ENCODE results near the gene P2RY8.
"Not testable (repeated sequence)": the region's sequence is repeated elsewhere in the genome, so short reads cannot be mapped to it uniquely, and the experiment has no call there.

Gene P2RY8

GRCh38 chrX:1524874-1525582, 12.0 kb downstream of the P2RY8 start:
- H3K4me1 ChIP-seq (ENCODE audit: control insufficient read depth, insufficient read depth, low read length), result no peaks in the 10 kb centered on the region
- no peak overlapping the region for H3K4me3 ChIP-seq (ENCODE audit: low read length)
- no peak overlapping the region for H3K9ac ChIP-seq (ENCODE audit: low read length)
- no peak overlapping the region for H3K27ac ChIP-seq (ENCODE audit: low read depth, low read length)
- no peaks in the 10 kb centered on the region for H3K27me3 ChIP-seq (ENCODE audit: control insufficient read depth, insufficient read depth, low read length)
- no peaks in the 10 kb centered on the region for H3K36me3 ChIP-seq (ENCODE audit: control insufficient read depth, insufficient read depth, low read length)

DNA sequence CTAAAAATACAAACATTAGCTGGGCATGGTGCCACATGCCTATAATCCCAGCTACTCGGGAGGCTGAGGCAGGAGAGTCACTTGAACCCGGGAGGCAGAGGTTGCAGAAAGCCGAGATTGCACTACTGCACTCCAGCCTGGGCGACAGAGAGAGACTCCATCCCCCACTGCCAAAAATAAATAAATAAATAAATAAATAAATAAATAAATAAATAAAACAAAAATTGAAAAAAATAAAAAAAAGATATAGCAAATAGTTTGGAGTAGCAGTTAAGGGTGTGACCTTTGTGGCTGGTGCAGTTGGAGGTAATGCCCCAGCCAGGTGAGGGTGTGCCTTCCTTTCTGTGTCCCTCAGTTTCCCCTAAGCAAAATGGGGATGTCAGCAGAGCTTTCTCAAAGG, 14.1 kb downstream of the P2RY8 start:
- not testable (repeated sequence) for H3K27ac ChIP-seq (ENCODE audit: low read depth, low read length); H3K4me3 ChIP-seq (ENCODE audit: low read length); H3K27me3 ChIP-seq (ENCODE audit: control insufficient read depth, insufficient read depth, low read length); H3K4me1 ChIP-seq (ENCODE audit: control insufficient read depth, insufficient read depth, low read length); H3K36me3 ChIP-seq (ENCODE audit: control insufficient read depth, insufficient read depth, low read length); H3K9ac ChIP-seq (ENCODE audit: low read length)

- H3K36me3 ChIP-seq (ENCODE audit: control insufficient read depth, insufficient read depth, low read length), result no peaks in the 10 kb centered on the region
- H3K27me3 ChIP-seq (ENCODE audit: control insufficient read depth, insufficient read depth, low read length), result no peaks in the 10 kb centered on the region
- no peak overlapping the region for H3K27ac ChIP-seq (ENCODE audit: low read depth, low read length)
- no peak overlapping the region for H3K9ac ChIP-seq (ENCODE audit: low read length)
- H3K4me3 ChIP-seq (ENCODE audit: low read length), result no peak overlapping the region
- H3K4me1 ChIP-seq (ENCODE audit: control insufficient read depth, insufficient read depth, low read length), result no peaks in the 10 kb centered on the region
Measured at GRCh38 chrX:1521459-1521956, 15.5 kb downstream of the P2RY8 start.

DNA sequence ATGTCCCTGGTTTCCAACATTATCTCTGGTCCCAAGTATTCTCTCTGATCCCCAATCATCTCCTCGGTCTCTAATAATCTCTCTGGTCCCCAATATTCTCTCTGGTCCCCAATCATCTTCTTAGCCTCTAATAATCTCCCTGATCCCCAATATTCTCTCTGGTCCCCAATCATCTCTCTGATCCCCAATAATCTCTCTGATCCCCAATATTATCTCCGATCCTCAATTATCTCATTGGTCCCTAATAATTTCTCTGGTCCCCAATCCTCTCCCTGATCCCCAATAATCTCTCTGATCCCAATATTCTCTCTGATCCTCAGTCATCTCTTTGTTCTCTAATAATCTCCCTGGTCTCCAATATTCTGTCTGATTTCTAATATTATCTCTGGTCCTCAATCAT, 16.6 kb downstream of the P2RY8 start:
- no peaks in the 10 kb centered on the region for H3K27me3 ChIP-seq (ENCODE audit: control insufficient read depth, insufficient read depth, low read length)
- H3K36me3 ChIP-seq (ENCODE audit: control insufficient read depth, insufficient read depth, low read length), result no peaks in the 10 kb centered on the region
- H3K4me1 ChIP-seq (ENCODE audit: control insufficient read depth, insufficient read depth, low read length), result no peaks in the 10 kb centered on the region
- no peak overlapping the region for H3K27ac ChIP-seq (ENCODE audit: low read depth, low read length)
- no peak overlapping the region for H3K9ac ChIP-seq (ENCODE audit: low read length)
- H3K4me3 ChIP-seq (ENCODE audit: low read length), result no peak overlapping the region

- Histone ChIP-seq H3K27ac (ENCODE audit: low read depth, low read length) (no peak overlapping the region), H3K36me3 (ENCODE audit: control insufficient read depth, insufficient read depth, low read length) (no peaks in the 10 kb centered on the region), H3K27me3 (ENCODE audit: control insufficient read depth, insufficient read depth, low read length) (no peaks in the 10 kb centered on the region), H3K9ac (ENCODE audit: low read length) (no peak overlapping the region), H3K4me1 (ENCODE audit: control insufficient read depth, insufficient read depth, low read length) (no peaks in the 10 kb centered on the region), H3K4me3 (ENCODE audit: low read length) (no peak overlapping the region)
Measured at GRCh38 chrX:1519022-1519497, 17.9 kb downstream of the P2RY8 start.

- H3K4me3 ChIP-seq (ENCODE audit: low read length), result no peak overlapping the region
- H3K4me1 ChIP-seq (ENCODE audit: control insufficient read depth, insufficient read depth, low read length), result no peaks in the 10 kb centered on the region
- H3K27me3 ChIP-seq (ENCODE audit: control insufficient read depth, insufficient read depth, low read length), result no peaks in the 10 kb centered on the region
- H3K36me3 ChIP-seq (ENCODE audit: control insufficient read depth, insufficient read depth, low read length), result no peaks in the 10 kb centered on the region
- H3K9ac ChIP-seq (ENCODE audit: low read length), result no peak overlapping the region
- no peak overlapping the region for H3K27ac ChIP-seq (ENCODE audit: low read depth, low read length)
Measured at GRCh38 chrX:1518512-1518911, 18.5 kb downstream of the P2RY8 start.

GRCh38 chrX:1516596-1517104, 20.3 kb downstream of the P2RY8 start:
- no peaks in the 10 kb centered on the region for H3K36me3 ChIP-seq (ENCODE audit: control insufficient read depth, insufficient read depth, low read length)
- no peak overlapping the region for H3K27ac ChIP-seq (ENCODE audit: low read depth, low read length)
- no peak overlapping the region for H3K9ac ChIP-seq (ENCODE audit: low read length)
- H3K27me3 ChIP-seq (ENCODE audit: control insufficient read depth, insufficient read depth, low read length), result no peaks in the 10 kb centered on the region
- no peak overlapping the region for H3K4me3 ChIP-seq (ENCODE audit: low read length)
- no peaks in the 10 kb centered on the region for H3K4me1 ChIP-seq (ENCODE audit: control insufficient read depth, insufficient read depth, low read length)

DNA sequence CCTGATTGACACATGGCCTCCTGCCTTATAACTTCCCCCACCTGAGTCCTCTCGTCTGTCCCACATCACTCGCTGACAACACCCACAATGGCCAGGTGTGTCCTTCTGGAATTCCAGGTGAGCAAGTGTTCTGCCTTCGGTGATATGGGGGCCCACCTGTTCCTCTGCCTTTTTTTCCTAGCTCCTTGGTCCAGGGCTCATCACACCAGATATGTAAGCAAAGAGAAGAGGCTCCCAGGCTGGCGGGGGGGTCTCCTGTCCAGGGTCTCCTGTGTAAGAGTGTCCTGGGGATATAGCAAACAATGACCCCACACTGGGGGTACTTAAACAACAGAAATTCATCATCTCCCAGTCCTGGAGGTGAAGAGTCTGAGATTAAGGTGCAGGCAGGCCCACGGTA, 25.2 kb downstream of the P2RY8 start:
- no peak overlapping the region for H3K4me3 ChIP-seq (ENCODE audit: low read length)
- no peak overlapping the region for H3K27ac ChIP-seq (ENCODE audit: low read depth, low read length)
- H3K36me3 ChIP-seq (ENCODE audit: control insufficient read depth, insufficient read depth, low read length), result no peaks in the 10 kb centered on the region

GRCh38 chrX:1511150-1511549, 25.8 kb downstream of the P2RY8 start:
- Histone ChIP-seq H3K4me1 (ENCODE audit: control insufficient read depth, insufficient read depth, low read length) (no peaks in the 10 kb centered on the region), H3K4me3 (ENCODE audit: low read length) (no peak overlapping the region), H3K27me3 (ENCODE audit: control insufficient read depth, insufficient read depth, low read length) (no peaks in the 10 kb centered on the region), H3K36me3 (ENCODE audit: control insufficient read depth, insufficient read depth, low read length) (no peaks in the 10 kb centered on the region), H3K9ac (ENCODE audit: low read length) (no peak overlapping the region), H3K27ac (ENCODE audit: low read depth, low read length) (no peak overlapping the region)

More for the DNA sequence above, 25.2 kb downstream of the P2RY8 start:
- Histone ChIP-seq H3K9ac (ENCODE audit: low read length) (no peak overlapping the region), H3K4me1 (ENCODE audit: control insufficient read depth, insufficient read depth, low read length) (no peaks in the 10 kb centered on the region), H3K27me3 (ENCODE audit: control insufficient read depth, insufficient read depth, low read length) (no peaks in the 10 kb centered on the region)

DNA sequence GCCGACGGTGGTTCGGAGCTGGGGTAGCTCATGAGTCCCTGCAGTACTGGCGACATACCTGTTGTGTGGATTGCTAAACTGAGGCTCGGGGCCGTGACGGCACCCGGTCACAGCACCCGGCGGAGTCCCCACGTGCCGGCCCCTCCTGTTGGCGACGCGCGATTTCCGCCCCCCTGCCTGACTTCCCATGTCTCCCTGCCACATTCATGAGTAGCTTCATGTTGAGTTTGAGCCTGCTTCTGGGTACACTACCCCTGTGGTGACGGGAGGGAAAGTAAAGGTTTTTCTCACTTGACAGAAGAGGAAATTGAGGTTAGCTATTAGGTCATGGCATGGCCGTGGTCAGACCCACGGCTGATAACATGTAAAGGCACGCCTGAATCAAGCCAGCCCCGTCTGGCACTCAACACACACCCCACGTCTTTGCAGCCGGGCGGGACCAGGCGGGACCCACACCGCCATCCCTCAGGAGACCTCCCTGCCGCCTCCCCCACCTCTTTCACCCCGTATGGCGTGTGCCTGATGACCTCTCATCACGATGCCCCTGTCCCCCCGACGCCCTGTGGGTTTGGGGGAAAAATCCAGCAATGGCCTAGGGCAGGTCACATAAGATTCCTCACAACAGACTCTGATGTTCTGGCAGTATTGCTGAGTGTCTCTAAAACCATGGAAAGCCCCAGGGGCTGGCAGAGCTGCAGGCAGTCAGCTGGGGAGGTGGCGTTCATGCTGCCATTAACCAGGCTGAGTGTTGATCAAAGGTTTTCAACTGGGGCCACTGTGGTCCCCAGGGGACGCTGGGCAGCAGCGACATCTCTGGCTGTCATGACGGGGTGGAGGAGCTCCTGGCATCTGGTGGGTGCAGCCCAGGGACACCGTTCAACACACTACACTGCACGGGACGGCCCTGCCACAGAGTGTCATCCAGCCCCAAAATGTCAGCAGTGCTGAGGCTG, 29.2 kb downstream of the P2RY8 start:
- no peaks in the 10 kb centered on the region for H3K4me1 ChIP-seq (ENCODE audit: control insufficient read depth, insufficient read depth, low read length)
- no peak overlapping the region for H3K27ac ChIP-seq (ENCODE audit: low read depth, low read length)
- H3K9ac ChIP-seq (ENCODE audit: low read length), result no peak overlapping the region
- H3K27me3 ChIP-seq (ENCODE audit: control insufficient read depth, insufficient read depth, low read length), result no peaks in the 10 kb centered on the region
- no peak overlapping the region for H3K4me3 ChIP-seq (ENCODE audit: low read length)
- H3K36me3 ChIP-seq (ENCODE audit: control insufficient read depth, insufficient read depth, low read length), result no peaks in the 10 kb centered on the region

DNA sequence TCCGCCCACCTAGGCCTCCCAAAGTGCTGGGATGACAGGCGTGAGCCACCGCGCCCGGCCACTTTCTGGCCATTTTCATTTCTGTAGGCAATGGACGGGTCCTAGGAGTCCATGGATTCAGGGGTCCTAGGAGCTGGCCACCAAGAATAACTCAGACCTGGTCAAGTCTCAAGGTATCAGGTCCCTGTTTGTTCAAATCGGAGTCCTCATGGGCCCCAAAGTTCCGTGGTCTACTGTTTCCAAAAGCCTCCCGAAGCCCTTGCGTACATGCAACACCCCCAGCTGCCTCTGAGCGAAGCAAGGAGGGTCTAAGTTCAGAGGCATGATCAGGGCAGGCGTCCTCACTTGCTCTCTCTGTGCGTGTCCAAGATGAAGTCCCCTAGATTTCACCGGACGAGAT, 30.1 kb downstream of the P2RY8 start:
- Histone ChIP-seq H3K4me3 (ENCODE audit: low read length) (no peak overlapping the region), H3K36me3 (ENCODE audit: control insufficient read depth, insufficient read depth, low read length) (no peaks in the 10 kb centered on the region), H3K27ac (ENCODE audit: low read depth, low read length) (no peak overlapping the region), H3K27me3 (ENCODE audit: control insufficient read depth, insufficient read depth, low read length) (no peaks in the 10 kb centered on the region), H3K9ac (ENCODE audit: low read length) (no peak overlapping the region), H3K4me1 (ENCODE audit: control insufficient read depth, insufficient read depth, low read length) (no peaks in the 10 kb centered on the region)

- Histone ChIP-seq H3K4me1 (ENCODE audit: control insufficient read depth, insufficient read depth, low read length) (no peaks in the 10 kb centered on the region), H3K36me3 (ENCODE audit: control insufficient read depth, insufficient read depth, low read length) (no peaks in the 10 kb centered on the region), H3K9ac (ENCODE audit: low read length) (no peak overlapping the region), H3K4me3 (ENCODE audit: low read length) (no peak overlapping the region), H3K27me3 (ENCODE audit: control insufficient read depth, insufficient read depth, low read length) (no peaks in the 10 kb centered on the region), H3K27ac (ENCODE audit: low read depth, low read length) (no peak overlapping the region)
Measured at GRCh38 chrX:1502853-1503252, 34.1 kb downstream of the P2RY8 start.

All from rectal smooth muscle tissue (tissue), 1 donor.